Calu3 (cell line): ENCODE data around the gene SLC38A8. TPM values are rescaled to one million over a fixed set of nuclear protein-coding genes. Genes with fewer than 3 reads are reported as not detected.

Source experiments
- BruUV-seq: library from RNA; stranded (reverse); fragments of 400-500 nt; replicated peaks from 2 replicates; lab custom pipeline; 2021; lab: Mats Ljungman, UMichigan
- CTCF ChIA-PET: fragments of 300-600 bp; sonication (Branson Sonifier 250); formaldehyde crosslinking; loops from one replicate; lab custom pipeline; 2022; ENCODE audit warnings: antibody characterized with exemption; lab: Charles Lee
- DNase-seq: peaks from one replicate; pipeline ENCODE4 v3.0.0; 2022
- H3K27ac Mint-ChIP-seq: one replicate; pipeline ENCODE4 v1.8.0; 2022; ENCODE audit warnings: mixed read lengths; ENCODE audit not compliant: unreplicated experiment
- H3K27me3 Mint-ChIP-seq: one replicate; pipeline ENCODE4 v1.8.0; 2022; ENCODE audit warnings: mixed read lengths; ENCODE audit not compliant: unreplicated experiment
- H3K36me3 Mint-ChIP-seq: one replicate; pipeline ENCODE4 v1.8.0; 2022; ENCODE audit warnings: mild to moderate bottlenecking, moderate library complexity, mixed read lengths; ENCODE audit not compliant: insufficient read depth, unreplicated experiment
- H3K4me1 Mint-ChIP-seq: one replicate; pipeline ENCODE4 v1.8.0; 2022; ENCODE audit warnings: mild to moderate bottlenecking, low read depth, mixed read lengths; ENCODE audit not compliant: unreplicated experiment
- H3K4me3 Mint-ChIP-seq: one replicate; pipeline ENCODE4 v1.8.0; 2022; ENCODE audit warnings: mild to moderate bottlenecking, low read depth, moderate library complexity, mixed read lengths; ENCODE audit not compliant: unreplicated experiment
- H3K9me3 Mint-ChIP-seq: one replicate; pipeline ENCODE4 v1.8.0; 2022; ENCODE audit warnings: low read depth, mixed read lengths; ENCODE audit not compliant: unreplicated experiment
- intact Hi-C: fragments of 100-400 bp; cut with micrococcal nuclease; formaldehyde crosslinking; loops from one replicate; pipeline ENCODE4 v1.10.0; 2022; ENCODE audit not compliant: unreplicated experiment
- total RNA-seq: library from RNA; stranded (reverse); gene quantifications from 2 replicates; pipeline ENCODE4 v1.2.3, GENCODE V29; 2022
- TF ChIP-seq, protein P1 (sequence below): fragments of 200-600 bp; IDR thresholded peaks from one replicate; pipeline ENCODE4 v1.8.0; 2022; ENCODE audit warnings: antibody characterized with exemption; ENCODE audit not compliant: unreplicated experiment

The SLC38A8 gene
- total RNA-seq, 1 experiment from 2014 or later, result not detected

- CTCF ChIA-PET, result interaction anchor here (1.2 kb wide), 1 partner anchor 10 kb away, joined by 3 read pairs; no protein-coding TSS in a partner anchor
- Mint-ChIP-seq H3K27ac (no peak overlapping the region), H3K27me3 (peaks cover 30% of the 10 kb centered on the region), H3K9me3 (no peaks in the 10 kb centered on the region), H3K4me1 (peaks cover 19% of the 10 kb centered on the region), H3K36me3 (peaks cover 8% of the 10 kb centered on the region), H3K4me3 (no peak overlapping the region)
- TF ChIP-seq, protein P1, sequence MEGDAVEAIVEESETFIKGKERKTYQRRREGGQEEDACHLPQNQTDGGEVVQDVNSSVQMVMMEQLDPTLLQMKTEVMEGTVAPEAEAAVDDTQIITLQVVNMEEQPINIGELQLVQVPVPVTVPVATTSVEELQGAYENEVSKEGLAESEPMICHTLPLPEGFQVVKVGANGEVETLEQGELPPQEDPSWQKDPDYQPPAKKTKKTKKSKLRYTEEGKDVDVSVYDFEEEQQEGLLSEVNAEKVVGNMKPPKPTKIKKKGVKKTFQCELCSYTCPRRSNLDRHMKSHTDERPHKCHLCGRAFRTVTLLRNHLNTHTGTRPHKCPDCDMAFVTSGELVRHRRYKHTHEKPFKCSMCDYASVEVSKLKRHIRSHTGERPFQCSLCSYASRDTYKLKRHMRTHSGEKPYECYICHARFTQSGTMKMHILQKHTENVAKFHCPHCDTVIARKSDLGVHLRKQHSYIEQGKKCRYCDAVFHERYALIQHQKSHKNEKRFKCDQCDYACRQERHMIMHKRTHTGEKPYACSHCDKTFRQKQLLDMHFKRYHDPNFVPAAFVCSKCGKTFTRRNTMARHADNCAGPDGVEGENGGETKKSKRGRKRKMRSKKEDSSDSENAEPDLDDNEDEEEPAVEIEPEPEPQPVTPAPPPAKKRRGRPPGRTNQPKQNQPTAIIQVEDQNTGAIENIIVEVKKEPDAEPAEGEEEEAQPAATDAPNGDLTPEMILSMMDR, result no peak
- BruUV-seq, result no TSS peak
- no peak for DNase-seq
- intact Hi-C loops, result loop anchor here (5.0 kb wide), 1 partner anchor 220 kb away; no protein-coding TSS in a partner anchor
Measured at GRCh38 chr16:84047206-84047605, 4.6 kb upstream of the SLC38A8 start.

GRCh38 chr16:84045818-84046470, 3.3 kb upstream of the SLC38A8 start:
- Mint-ChIP-seq H3K9me3 (no peaks in the 10 kb centered on the region), H3K27ac (no peak overlapping the region), H3K27me3 (peaks cover 43% of the 10 kb centered on the region), H3K4me1 (peaks cover 19% of the 10 kb centered on the region), H3K4me3 (no peak overlapping the region), H3K36me3 (peaks cover 7% of the 10 kb centered on the region)
- TF ChIP-seq, protein P1, result no peak
- DNase-seq, result no peak
- CTCF ChIA-PET, result interaction anchor here (0.5 to 1.2 kb wide), 2 partner anchors 8 to 88 kb away, joined by 3 to 6 read pairs; no protein-coding TSS in a partner anchor
- BruUV-seq, result no TSS peak
- intact Hi-C loops, result loop anchor here (5.0 kb wide), 1 partner anchor 219 kb away; no protein-coding TSS in a partner anchor

DNA sequence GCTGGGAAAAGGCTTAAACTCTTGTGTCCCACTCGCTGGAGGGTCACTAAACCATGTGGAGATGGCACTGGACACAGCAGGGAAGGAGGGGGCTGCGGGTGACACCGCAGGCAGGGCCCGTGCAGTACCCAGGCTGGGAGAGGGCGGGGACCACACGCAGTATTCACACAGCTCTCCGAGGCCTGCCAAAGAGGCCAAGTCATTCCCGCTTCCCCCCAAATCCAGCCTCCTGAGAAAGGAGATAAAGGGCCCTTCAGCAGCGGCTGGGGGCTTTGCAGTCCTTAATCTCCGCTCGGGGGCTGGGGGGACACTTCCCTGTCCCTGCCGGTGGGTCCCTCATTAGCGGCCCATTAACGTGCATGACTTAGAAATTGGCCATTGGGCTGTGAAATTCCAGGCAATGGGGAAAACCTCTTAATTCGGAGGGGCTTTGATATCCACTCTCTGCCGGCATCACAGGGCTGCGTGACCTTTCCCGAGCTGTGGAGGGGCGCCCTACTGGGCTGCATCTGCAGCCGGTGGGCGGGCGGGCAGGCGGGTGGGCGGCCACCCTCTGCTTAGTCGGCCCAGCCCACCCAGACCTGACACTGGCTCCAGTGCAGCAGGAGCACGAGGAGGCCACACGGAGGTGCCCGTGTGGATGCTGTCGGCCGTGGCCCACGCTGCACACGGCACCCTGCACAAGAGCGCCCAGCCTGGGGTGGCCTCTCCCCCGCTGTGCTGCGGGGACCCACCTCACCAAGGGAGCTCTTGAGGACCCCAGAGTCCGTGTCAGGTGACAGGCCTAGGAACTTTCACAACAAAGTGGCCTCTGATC, 2.6 kb upstream of the SLC38A8 start:
- no peak for DNase-seq
- TF ChIP-seq, protein P1, result no peak
- intact Hi-C loops, result loop anchor here (5.0 kb wide), 1 partner anchor 218 kb away; no protein-coding TSS in a partner anchor
- no peak overlapping the region for H3K4me3 Mint-ChIP-seq
- H3K36me3 Mint-ChIP-seq, result peaks cover 7% of the 10 kb centered on the region
- H3K27ac Mint-ChIP-seq, result no peak overlapping the region
- H3K4me1 Mint-ChIP-seq, result peaks cover 19% of the 10 kb centered on the region
- CTCF ChIA-PET, result interaction anchor here (3.0 kb wide), 1 partner anchor 89 kb away, joined by 12 read pairs; no protein-coding TSS in a partner anchor
- H3K27me3 Mint-ChIP-seq, result peaks cover 50% of the 10 kb centered on the region
- H3K9me3 Mint-ChIP-seq, result no peaks in the 10 kb centered on the region
- BruUV-seq, result no TSS peak

GRCh38 chr16:84044118-84044488, 1.5 kb upstream of the SLC38A8 start:
- H3K27ac Mint-ChIP-seq, result no peak overlapping the region
- CTCF ChIA-PET, result interaction anchor here (0.9 to 3.0 kb wide), 2 partner anchors 30 to 88 kb away, joined by 3 to 12 read pairs; no protein-coding TSS in a partner anchor
- no peaks in the 10 kb centered on the region for H3K9me3 Mint-ChIP-seq
- peaks cover 4% of the 10 kb centered on the region for H3K36me3 Mint-ChIP-seq
- intact Hi-C loops, result no loop called here
- peaks cover 19% of the 10 kb centered on the region for H3K4me1 Mint-ChIP-seq
- TF ChIP-seq, protein P1, result peak; percentile 57
- H3K27me3 Mint-ChIP-seq, result peaks cover 61% of the 10 kb centered on the region
- DNase-seq, result peak; percentile 42
- BruUV-seq, result no TSS peak
- no peak overlapping the region for H3K4me3 Mint-ChIP-seq
